Neural progenitor cell (in vitro differentiated cells): Measurements from ENCODE around the gene ABCG4. TPM values are rescaled to one million over a fixed set of nuclear protein-coding genes. Genes with fewer than 3 reads are reported as not detected.
"Not testable (repeated sequence)": the region's sequence is repeated elsewhere in the genome, so short reads cannot be mapped to it uniquely, and the experiment has no call there.

Source experiments
- DNase-seq: peaks from one replicate; pipeline ENCODE4 v3.0.0-alpha.2; 2016; ENCODE audit warnings: low spot score
- H2AFZ ChIP-seq: fragments of 200-600 bp; sonication (generic); replicated peaks from 2 replicates; pipeline ENCODE4 v1.6.1; 2016; ENCODE audit warnings: antibody characterized with exemption
- H3F3A ChIP-seq: fragments of 200-600 bp; sonication (generic); 2 replicates; pipeline ENCODE4 v1.6.1; 2016; ENCODE audit warnings: antibody characterized with exemption, low read depth
- H3K27ac ChIP-seq: fragments of 200-600 bp; sonication (generic); 2 replicates; pipeline ENCODE4 v1.5.1; 2016; ENCODE audit warnings: mild to moderate bottlenecking
- H3K27me3 ChIP-seq: fragments of 200-600 bp; sonication (generic); 2 replicates; pipeline ENCODE4 v1.6.1; 2016; ENCODE audit warnings: mild to moderate bottlenecking, moderate library complexity
- H3K36me3 ChIP-seq: fragments of 200-600 bp; sonication (generic); 2 replicates; pipeline ENCODE4 v1.5.1; 2016
- H3K4me1 ChIP-seq: fragments of 200-600 bp; sonication (generic); 2 replicates; pipeline ENCODE4 v1.6.1; 2016; ENCODE audit warnings: mixed run types
- H3K4me2 ChIP-seq: fragments of 200-600 bp; sonication (generic); 2 replicates; pipeline ENCODE4 v1.6.1; 2016
- H3K4me3 ChIP-seq: fragments of 200-600 bp; sonication (generic); 2 replicates; pipeline ENCODE4 v1.5.1; 2016
- H3K79me2 ChIP-seq: fragments of 200-600 bp; sonication (generic); 2 replicates; pipeline ENCODE4 v1.6.1; 2016; ENCODE audit warnings: low read depth
- H3K9ac ChIP-seq: fragments of 200-600 bp; sonication (generic); 2 replicates; pipeline ENCODE4 v1.6.1; 2016
- H3K9me3 ChIP-seq: fragments of 200-600 bp; sonication (generic); 2 replicates; pipeline ENCODE4 v1.5.1; 2016; ENCODE audit warnings: low read depth
- H4K20me1 ChIP-seq: fragments of 200-600 bp; sonication (generic); 2 replicates; pipeline ENCODE4 v1.6.1; 2016; ENCODE audit warnings: low read depth
- H3K27ac Mint-ChIP-seq: 3 replicates; pipeline ENCODE4 v1.8.0; 2021; ENCODE audit warnings: mixed read lengths
- H3K27me3 Mint-ChIP-seq: 2 replicates; pipeline ENCODE4 v1.8.0; 2022; ENCODE audit warnings: low read depth, mild to moderate bottlenecking, inconsistent platforms, moderate library complexity, mixed read lengths; ENCODE audit not compliant: insufficient read depth
- H3K36me3 Mint-ChIP-seq: 3 replicates; pipeline ENCODE4 v1.8.0; 2021; ENCODE audit warnings: mixed read lengths
- H3K4me1 Mint-ChIP-seq: 3 replicates; pipeline ENCODE4 v1.8.0; 2021; ENCODE audit warnings: mixed read lengths
- H3K4me3 Mint-ChIP-seq: 3 replicates; pipeline ENCODE4 v1.8.0; 2021; ENCODE audit warnings: mild to moderate bottlenecking, moderate library complexity, mixed read lengths
- H3K9me3 Mint-ChIP-seq: 3 replicates; pipeline ENCODE4 v1.8.0; 2020; ENCODE audit warnings: mixed read lengths
- CTCF ChIP-seq: fragments of 200-600 bp; sonication (generic); IDR thresholded peaks from 2 replicates; pipeline ENCODE4 v1.5.1; 2017; ENCODE audit warnings: antibody characterized with exemption, mild to moderate bottlenecking
- EZH2 ChIP-seq: fragments of 200-600 bp; sonication (generic); IDR thresholded peaks from 2 replicates; pipeline ENCODE4 v1.6.1; 2017; ENCODE audit warnings: antibody characterized with exemption, mild to moderate bottlenecking, moderate library complexity
- EZH2phosphoT487 ChIP-seq: fragments of 200-600 bp; sonication (generic); IDR thresholded peaks from 2 replicates; pipeline ENCODE4 v1.6.1; 2017; ENCODE audit warnings: antibody characterized with exemption
- total RNA-seq: library from RNA; depleted of rRNA; stranded (reverse); fragments of >200 nt; gene quantifications from 2 replicates; pipeline ENCODE4 v1.2.3, GENCODE V29; 2015; ENCODE audit warnings: low replicate concordance

ABCG4 gene
- total RNA-seq, 1 donor from 2014 or later = 0.24 TPM

- Histone ChIP-seq H3K27me3 (no peaks in the 10 kb centered on the region), H4K20me1 (no peaks in the 10 kb centered on the region), H3K27ac (no peak overlapping the region), H3K4me2 (no peak overlapping the region), H2AFZ (no peak overlapping the region), H3K79me2 (no peaks in the 10 kb centered on the region), H3F3A (no peaks in the 10 kb centered on the region), H3K4me1 (no peaks in the 10 kb centered on the region), H3K4me3 (no peak overlapping the region), H3K9me3 (no peaks in the 10 kb centered on the region), H3K9ac (no peak overlapping the region), H3K36me3 (no peaks in the 10 kb centered on the region)
- no peaks in the 10 kb centered on the region for H3K9me3 Mint-ChIP-seq
- H3K27ac Mint-ChIP-seq = no peak overlapping the region
- no peak for TF ChIP-seq EZH2
- TF ChIP-seq EZH2phosphoT487 = no peak
- TF ChIP-seq CTCF = no peak
- DNase-seq = no peak
- peaks cover 12% of the 10 kb centered on the region for H3K4me1 Mint-ChIP-seq
- H3K36me3 Mint-ChIP-seq = no peaks in the 10 kb centered on the region
- H3K27me3 Mint-ChIP-seq = peaks cover 12% of the 10 kb centered on the region
- H3K4me3 Mint-ChIP-seq = no peak overlapping the region
These were observed 40.0 kb downstream of the ABCG4 start for GRCh38 chr11:119188887-119189286.

GRCh38 chr11:119189393-119189792 lies 40.5 kb downstream of the ABCG4 start:
- Mint-ChIP-seq H3K36me3 (no peaks in the 10 kb centered on the region), H3K27ac (no peak overlapping the region), H3K4me1 (peaks cover 12% of the 10 kb centered on the region), H3K27me3 (peaks cover 12% of the 10 kb centered on the region), H3K9me3 (no peaks in the 10 kb centered on the region), H3K4me3 (no peak overlapping the region)
- Histone ChIP-seq H3K9ac (no peak overlapping the region), H2AFZ (no peak overlapping the region), H3K27me3 (no peaks in the 10 kb centered on the region), H3F3A (no peaks in the 10 kb centered on the region), H3K4me3 (no peak overlapping the region), H3K9me3 (no peaks in the 10 kb centered on the region), H3K27ac (no peak overlapping the region), H4K20me1 (no peaks in the 10 kb centered on the region), H3K36me3 (no peaks in the 10 kb centered on the region), H3K4me2 (no peak overlapping the region), H3K79me2 (no peaks in the 10 kb centered on the region), H3K4me1 (no peaks in the 10 kb centered on the region)
- DNase-seq = no peak
- TF ChIP-seq EZH2 (no peak), CTCF (no peak), EZH2phosphoT487 (no peak)

- H3K4me3 Mint-ChIP-seq = no peak overlapping the region
- no peak overlapping the region for H3K4me2 ChIP-seq
- no peaks in the 10 kb centered on the region for H4K20me1 ChIP-seq
- H3K36me3 ChIP-seq = no peaks in the 10 kb centered on the region
- no peak overlapping the region for H2AFZ ChIP-seq
- TF ChIP-seq EZH2phosphoT487 (no peak), CTCF (no peak), EZH2 (no peak)
- no peak overlapping the region for H3K9ac ChIP-seq
- H3K79me2 ChIP-seq = no peaks in the 10 kb centered on the region
- peaks cover 11% of the 10 kb centered on the region for H3K4me1 Mint-ChIP-seq
- H3K27ac Mint-ChIP-seq = no peak overlapping the region
- no peak for DNase-seq
- no peak overlapping the region for H3K4me3 ChIP-seq
- no peak overlapping the region for H3K27ac ChIP-seq
- no peaks in the 10 kb centered on the region for H3F3A ChIP-seq
- H3K27me3 ChIP-seq = no peaks in the 10 kb centered on the region
- H3K4me1 ChIP-seq = no peaks in the 10 kb centered on the region
- peaks cover 10% of the 10 kb centered on the region for H3K27me3 Mint-ChIP-seq
- H3K9me3 ChIP-seq = no peaks in the 10 kb centered on the region
- no peaks in the 10 kb centered on the region for H3K36me3 Mint-ChIP-seq
- no peaks in the 10 kb centered on the region for H3K9me3 Mint-ChIP-seq
These were observed 41.7 kb downstream of the ABCG4 start for GRCh38 chr11:119190531-119190930.

- not testable (repeated sequence) for H3K4me2 ChIP-seq, H3K27ac ChIP-seq, H3K36me3 ChIP-seq, H3K9ac ChIP-seq, H3K9me3 Mint-ChIP-seq, H4K20me1 ChIP-seq, H3K4me3 ChIP-seq, H3F3A ChIP-seq, H3K36me3 Mint-ChIP-seq, H3K9me3 ChIP-seq, H3K4me1 ChIP-seq, H3K4me3 Mint-ChIP-seq, H3K27me3 Mint-ChIP-seq, H3K79me2 ChIP-seq, H3K4me1 Mint-ChIP-seq, DNase-seq, H3K27me3 ChIP-seq, H3K27ac Mint-ChIP-seq, H2AFZ ChIP-seq
These were observed 42.4 kb downstream of the ABCG4 start for GRCh38 chr11:119191265-119191664.
